ENCODE results near the gene SNAP25.

DNA sequence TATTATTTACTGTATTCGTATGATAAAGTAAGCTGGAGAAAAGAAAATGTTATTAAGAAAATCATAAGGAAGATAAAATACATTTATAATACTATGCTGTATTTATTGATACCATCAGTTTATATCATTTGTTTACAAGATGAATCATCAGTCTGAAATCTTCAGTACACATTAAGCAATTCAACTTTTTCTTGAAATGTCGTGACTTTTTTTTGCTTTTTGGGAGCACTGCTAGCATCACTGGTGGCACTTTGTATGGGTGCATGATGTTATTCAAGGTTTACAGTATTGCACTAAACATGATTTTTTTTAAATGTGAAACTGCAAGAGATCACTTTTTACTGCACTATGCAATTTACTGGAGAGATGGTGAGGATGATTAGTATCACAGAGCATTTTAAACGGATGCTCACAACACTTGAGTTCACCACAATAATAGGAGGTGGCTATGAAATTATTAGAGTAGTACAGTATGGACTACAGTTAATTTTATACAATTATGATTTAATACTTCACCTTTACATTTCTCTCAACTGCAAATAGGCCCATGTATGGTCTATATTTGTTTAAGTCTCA lies 85.9 kb downstream of the SNAP25 start:
- TF ChIP-seq, protein P1, sequence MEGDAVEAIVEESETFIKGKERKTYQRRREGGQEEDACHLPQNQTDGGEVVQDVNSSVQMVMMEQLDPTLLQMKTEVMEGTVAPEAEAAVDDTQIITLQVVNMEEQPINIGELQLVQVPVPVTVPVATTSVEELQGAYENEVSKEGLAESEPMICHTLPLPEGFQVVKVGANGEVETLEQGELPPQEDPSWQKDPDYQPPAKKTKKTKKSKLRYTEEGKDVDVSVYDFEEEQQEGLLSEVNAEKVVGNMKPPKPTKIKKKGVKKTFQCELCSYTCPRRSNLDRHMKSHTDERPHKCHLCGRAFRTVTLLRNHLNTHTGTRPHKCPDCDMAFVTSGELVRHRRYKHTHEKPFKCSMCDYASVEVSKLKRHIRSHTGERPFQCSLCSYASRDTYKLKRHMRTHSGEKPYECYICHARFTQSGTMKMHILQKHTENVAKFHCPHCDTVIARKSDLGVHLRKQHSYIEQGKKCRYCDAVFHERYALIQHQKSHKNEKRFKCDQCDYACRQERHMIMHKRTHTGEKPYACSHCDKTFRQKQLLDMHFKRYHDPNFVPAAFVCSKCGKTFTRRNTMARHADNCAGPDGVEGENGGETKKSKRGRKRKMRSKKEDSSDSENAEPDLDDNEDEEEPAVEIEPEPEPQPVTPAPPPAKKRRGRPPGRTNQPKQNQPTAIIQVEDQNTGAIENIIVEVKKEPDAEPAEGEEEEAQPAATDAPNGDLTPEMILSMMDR (IDR thresholded peaks at IDR 0.05 in 2 of 3, conservative IDR thresholded peaks at IDR 0.05 in 1 of 3; ENCODE audit: borderline replicate concordance in 1 of 3, insufficient read depth in 1 of 3, low read depth in 2 of 3, low read length in 2 of 3) = no peak
- TF ChIP-seq EZH2phosphoT487 (IDR thresholded peaks at IDR 0.05; ENCODE audit: borderline replicate concordance) (no peak), EZH2 (IDR thresholded peaks at IDR 0.05) (no peak), MAX (IDR thresholded peaks at IDR 0.05) (no peak), SRF (IDR thresholded peaks at IDR 0.05; ENCODE audit: low read depth) (no peak), TCF7L2 (IDR thresholded peaks at IDR 0.05; ENCODE audit: borderline replicate concordance, extremely low read depth, insufficient read depth, insufficient read length) (no peak), POLR2A (IDR thresholded peaks at IDR 0.05; ENCODE audit: borderline replicate concordance, extremely low read depth, insufficient read depth, insufficient read length) (no peak), SP1 (IDR thresholded peaks at IDR 0.05; ENCODE audit: low read depth) (no peak)
